Measurements from ENCODE around the gene SDCBP2.

The SDCBP2 gene

GRCh38 chr20:1375515-1375914 lies 46.6 kb upstream of the SDCBP2 start:
- TF ChIP-seq CTCF (IDR thresholded peaks at IDR 0.05; ENCODE audit: low read depth, low read length, missing control alignments), result no peak
- H3K4me3 ChIP-seq (ENCODE audit: low read depth, low read length), result no peak overlapping the region
- DNase-seq (ENCODE audit: low read depth), result no peak

GRCh38 chr20:1374246-1374645 lies 45.3 kb upstream of the SDCBP2 start:
- DNase-seq (ENCODE audit: low read depth), result no peak
- no peak for TF ChIP-seq CTCF (IDR thresholded peaks at IDR 0.05; ENCODE audit: low read depth, low read length, missing control alignments)

GRCh38 chr20:1373614-1374013 lies 44.7 kb upstream of the SDCBP2 start:
- DNase-seq (ENCODE audit: low read depth), result no peak
- no peak for TF ChIP-seq CTCF (IDR thresholded peaks at IDR 0.05; ENCODE audit: low read depth, low read length, missing control alignments)
- no peak overlapping the region for H3K4me3 ChIP-seq (ENCODE audit: low read depth, low read length)

More at GRCh38 chr20:1374246-1374645, 45.3 kb upstream of the SDCBP2 start:
- H3K4me3 ChIP-seq (ENCODE audit: low read depth, low read length), result no peak overlapping the region

GRCh38 chr20:1373036-1373435 lies 44.1 kb upstream of the SDCBP2 start:
- TF ChIP-seq CTCF (IDR thresholded peaks at IDR 0.05; ENCODE audit: low read depth, low read length, missing control alignments), result no peak

GRCh38 chr20:1371830-1372539 lies 43.0 kb upstream of the SDCBP2 start:
- no peak for DNase-seq (ENCODE audit: low read depth)
- no peak overlapping the region for H3K4me3 ChIP-seq (ENCODE audit: low read depth, low read length)
- no peak for TF ChIP-seq CTCF (IDR thresholded peaks at IDR 0.05; ENCODE audit: low read depth, low read length, missing control alignments)

More at GRCh38 chr20:1373036-1373435, 44.1 kb upstream of the SDCBP2 start:
- H3K4me3 ChIP-seq (ENCODE audit: low read depth, low read length), result no peak overlapping the region
- DNase-seq (ENCODE audit: low read depth), result no peak

- no peak overlapping the region for H3K4me3 ChIP-seq (ENCODE audit: low read depth, low read length)
- no peak for DNase-seq (ENCODE audit: low read depth)
- TF ChIP-seq CTCF (IDR thresholded peaks at IDR 0.05; ENCODE audit: low read depth, low read length, missing control alignments), result no peak
Measured at GRCh38 chr20:1371202-1371782, 42.4 kb upstream of the SDCBP2 start.
